PC-9 (cell line): ENCODE results near the gene GTF3C1. TPM values are rescaled to one million over a fixed set of nuclear protein-coding genes. Genes with fewer than 3 reads are reported as not detected.

Experiments
- BruUV-seq: library from RNA; stranded (reverse); fragments of 400-500 nt; replicated peaks from 2 replicates; lab custom pipeline; 2021; lab: Mats Ljungman, UMichigan
- CTCF ChIA-PET: fragments of 300-600 bp; sonication (Branson Sonifier 250); formaldehyde crosslinking; loops from one replicate; lab custom pipeline; 2022; ENCODE audit warnings: antibody characterized with exemption; lab: Charles Lee
- POLR2A ChIA-PET: fragments of 300-600 bp; sonication (Branson Sonifier 250); formaldehyde crosslinking; loops from one replicate; lab custom pipeline; 2022; ENCODE audit warnings: antibody characterized with exemption; ENCODE audit not compliant: unreplicated experiment; lab: Charles Lee
- DNase-seq, 2 experiments: peaks; one replicate each; pipeline versions ENCODE4 v3.0.0 to v3.0.0-alpha.2; 2015 to 2022; ENCODE audit warnings: mixed read lengths in 1 of 2
- H2AFZ ChIP-seq: fragments of 200-600 bp; sonication (generic); 2 replicates; pipeline ENCODE4 v1.8.1; 2017; ENCODE audit warnings: antibody characterized with exemption
- H3F3A ChIP-seq: fragments of 200-600 bp; sonication (generic); 2 replicates; pipeline ENCODE4 v1.8.1; 2017; ENCODE audit warnings: antibody characterized with exemption, mild to moderate bottlenecking, low read depth; ENCODE audit not compliant: insufficient read depth
- H3K27ac ChIP-seq: fragments of 200-600 bp; sonication (generic); 2 replicates; pipeline ENCODE4 v1.6.1; 2016; ENCODE audit warnings: mixed run types
- H3K27me3 ChIP-seq: fragments of 200-600 bp; sonication (generic); 2 replicates; pipeline ENCODE4 v1.6.1; 2016; ENCODE audit warnings: low read depth, mixed run types; ENCODE audit not compliant: insufficient read depth
- H3K36me3 ChIP-seq: fragments of 200-600 bp; sonication (generic); 2 replicates; pipeline ENCODE4 v1.6.1; 2016; ENCODE audit warnings: low read depth, mixed run types
- H3K4me1 ChIP-seq: fragments of 200-600 bp; sonication (generic); replicated peaks from 2 replicates; pipeline ENCODE4 v1.6.1; 2016; ENCODE audit warnings: mixed run types; ENCODE audit not compliant: insufficient read depth
- H3K4me2 ChIP-seq: fragments of 200-600 bp; sonication (generic); 2 replicates; pipeline ENCODE4 v1.6.1; 2017; ENCODE audit warnings: mixed run types
- H3K4me3 ChIP-seq: fragments of 200-600 bp; sonication (generic); 2 replicates; pipeline ENCODE4 v1.6.1; 2016; ENCODE audit warnings: mixed run types
- H3K79me2 ChIP-seq: fragments of 200-600 bp; sonication (generic); 2 replicates; pipeline ENCODE4 v1.6.1; 2017; ENCODE audit warnings: low read depth, mixed run types
- H3K9me2 ChIP-seq: fragments of 200-600 bp; sonication (generic); 2 replicates; pipeline ENCODE4 v1.8.1; 2017; ENCODE audit warnings: mild to moderate bottlenecking; ENCODE audit not compliant: insufficient read depth
- H3K9me3 ChIP-seq: fragments of 200-600 bp; sonication (generic); 2 replicates; pipeline ENCODE4 v1.8.1; 2016; ENCODE audit warnings: low read depth; ENCODE audit not compliant: insufficient read depth
- H4K20me1 ChIP-seq: fragments of 200-600 bp; sonication (generic); 2 replicates; pipeline ENCODE4 v1.8.1; 2017; ENCODE audit not compliant: insufficient read depth
- EZH2 ChIP-seq: fragments of 200-600 bp; sonication (generic); IDR thresholded peaks from 2 replicates; pipeline ENCODE4 v1.8.0; 2017; ENCODE audit warnings: antibody characterized with exemption, low read depth
- intact Hi-C: fragments of 100-400 bp; cut with micrococcal nuclease; formaldehyde crosslinking; loops from one replicate; pipeline ENCODE4 v1.10.0; 2022; ENCODE audit not compliant: unreplicated experiment
- total RNA-seq: library from RNA; stranded (reverse); gene quantifications from 2 replicates; pipeline ENCODE4 v1.2.3, GENCODE V29; 2021
- TF ChIP-seq, protein P1 (sequence below): fragments of 200-600 bp; sonication (generic); conservative IDR thresholded peaks from 2 replicates; pipeline ENCODE4 v1.6.1; 2017; ENCODE audit warnings: mixed run types, antibody characterized with exemption, mild to moderate bottlenecking, moderate library complexity

The GTF3C1 gene
- total RNA-seq, 1 experiment from 2014 or later, result 118 TPM

DNA sequence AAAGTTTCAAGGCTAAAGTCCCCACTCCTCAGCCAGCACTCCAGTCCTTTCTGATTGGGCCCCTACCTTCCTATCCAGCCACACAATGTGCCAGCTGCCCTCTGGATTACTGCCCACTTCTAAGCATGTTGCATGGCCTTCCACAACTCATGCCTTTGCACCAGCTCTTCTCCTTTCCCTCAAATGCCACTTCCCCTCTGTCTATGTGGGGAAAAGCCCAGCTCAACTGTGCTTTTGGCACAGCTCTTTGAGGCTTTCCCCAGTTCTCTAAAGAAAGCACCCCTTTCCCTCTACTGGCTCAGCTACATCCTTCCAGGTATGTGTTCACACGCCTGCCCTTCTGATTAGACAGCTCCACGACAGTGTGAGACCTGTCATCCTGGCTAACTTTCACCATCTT lies 18.5 kb downstream of the GTF3C1 start:
- Histone ChIP-seq H3K36me3 (peaks cover 42% of the 10 kb centered on the region), H3F3A (no peaks in the 10 kb centered on the region)
- POLR2A ChIA-PET, result interaction anchor here (0.7 kb wide), 1 partner anchor 326 kb away, joined by 3 read pairs; no protein-coding TSS in a partner anchor

GRCh38 chr16:27529962-27530361 lies 19.8 kb downstream of the GTF3C1 start:
- H3F3A ChIP-seq, result no peaks in the 10 kb centered on the region
- intact Hi-C loops, result no loop called here
- no peaks in the 10 kb centered on the region for H3K9me2 ChIP-seq
- H3K27ac ChIP-seq, result no peak overlapping the region
- H3K27me3 ChIP-seq, result no peaks in the 10 kb centered on the region
- TF ChIP-seq EZH2, result no peak
- TF ChIP-seq, protein P1, sequence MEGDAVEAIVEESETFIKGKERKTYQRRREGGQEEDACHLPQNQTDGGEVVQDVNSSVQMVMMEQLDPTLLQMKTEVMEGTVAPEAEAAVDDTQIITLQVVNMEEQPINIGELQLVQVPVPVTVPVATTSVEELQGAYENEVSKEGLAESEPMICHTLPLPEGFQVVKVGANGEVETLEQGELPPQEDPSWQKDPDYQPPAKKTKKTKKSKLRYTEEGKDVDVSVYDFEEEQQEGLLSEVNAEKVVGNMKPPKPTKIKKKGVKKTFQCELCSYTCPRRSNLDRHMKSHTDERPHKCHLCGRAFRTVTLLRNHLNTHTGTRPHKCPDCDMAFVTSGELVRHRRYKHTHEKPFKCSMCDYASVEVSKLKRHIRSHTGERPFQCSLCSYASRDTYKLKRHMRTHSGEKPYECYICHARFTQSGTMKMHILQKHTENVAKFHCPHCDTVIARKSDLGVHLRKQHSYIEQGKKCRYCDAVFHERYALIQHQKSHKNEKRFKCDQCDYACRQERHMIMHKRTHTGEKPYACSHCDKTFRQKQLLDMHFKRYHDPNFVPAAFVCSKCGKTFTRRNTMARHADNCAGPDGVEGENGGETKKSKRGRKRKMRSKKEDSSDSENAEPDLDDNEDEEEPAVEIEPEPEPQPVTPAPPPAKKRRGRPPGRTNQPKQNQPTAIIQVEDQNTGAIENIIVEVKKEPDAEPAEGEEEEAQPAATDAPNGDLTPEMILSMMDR, result no peak
- no peaks in the 10 kb centered on the region for H3K4me1 ChIP-seq
- DNase-seq, result no peak
- H3K4me2 ChIP-seq, result no peak overlapping the region
- CTCF ChIA-PET, result no interaction called here
- 0 out of 2 replicates have a peak, but pooled peaks cover 5% of the 10 kb centered on the region for H4K20me1 ChIP-seq
- H3K9me3 ChIP-seq, result no peaks in the 10 kb centered on the region
- POLR2A ChIA-PET, result no interaction called here
- H2AFZ ChIP-seq, result no peak overlapping the region
- H3K36me3 ChIP-seq, result peaks cover 39% of the 10 kb centered on the region
- no peaks in the 10 kb centered on the region for H3K79me2 ChIP-seq
- BruUV-seq, result no TSS peak
- no peak overlapping the region for H3K4me3 ChIP-seq

More for the DNA sequence above, 18.5 kb downstream of the GTF3C1 start:
- H3K4me3 ChIP-seq, result no peak overlapping the region
- H3K4me2 ChIP-seq, result no peak overlapping the region
- no peaks in the 10 kb centered on the region for H3K4me1 ChIP-seq
- H3K9me2 ChIP-seq, result no peaks in the 10 kb centered on the region
- TF ChIP-seq EZH2, result no peak
- TF ChIP-seq, protein P1, result no peak
- no peaks in the 10 kb centered on the region for H3K9me3 ChIP-seq
- H2AFZ ChIP-seq, result no peak overlapping the region
- no peak overlapping the region for H3K27ac ChIP-seq
- H3K79me2 ChIP-seq, result no peaks in the 10 kb centered on the region
- CTCF ChIA-PET, result no interaction called here
- 0 out of 2 replicates have a peak, but pooled peaks cover 5% of the 10 kb centered on the region for H4K20me1 ChIP-seq
- no peaks in the 10 kb centered on the region for H3K27me3 ChIP-seq
- BruUV-seq, result no TSS peak
- intact Hi-C loops, result no loop called here
- DNase-seq, result no peak

- Histone ChIP-seq H3K4me2 (no peak overlapping the region), H3K27me3 (no peaks in the 10 kb centered on the region), H3K4me1 (no peaks in the 10 kb centered on the region), H2AFZ (no peak overlapping the region), H3K9me2 (no peaks in the 10 kb centered on the region), H4K20me1 (peaks cover 5% of the 10 kb centered on the region; the same call in 1 of the 2 replicates), H3K4me3 (no peak overlapping the region), H3K79me2 (no peaks in the 10 kb centered on the region), H3F3A (no peaks in the 10 kb centered on the region), H3K9me3 (no peaks in the 10 kb centered on the region), H3K27ac (no peak overlapping the region), H3K36me3 (peaks cover 44% of the 10 kb centered on the region)
- POLR2A ChIA-PET, result no interaction called here
- BruUV-seq, result no TSS peak
- intact Hi-C loops, result no loop called here
- CTCF ChIA-PET, result no interaction called here
- no peak for TF ChIP-seq EZH2
- TF ChIP-seq, protein P1, result no peak
- no peak for DNase-seq
Observed at GRCh38 chr16:27528294-27528693, 21.4 kb downstream of the GTF3C1 start.
